ENCODE data around the gene VN1R5. TPM values are rescaled to one million over a fixed set of nuclear protein-coding genes. Genes with fewer than 3 reads are reported as not detected.

VN1R5 gene
- total and polyA plus RNA-seq, 11 donors: not detected

DNA sequence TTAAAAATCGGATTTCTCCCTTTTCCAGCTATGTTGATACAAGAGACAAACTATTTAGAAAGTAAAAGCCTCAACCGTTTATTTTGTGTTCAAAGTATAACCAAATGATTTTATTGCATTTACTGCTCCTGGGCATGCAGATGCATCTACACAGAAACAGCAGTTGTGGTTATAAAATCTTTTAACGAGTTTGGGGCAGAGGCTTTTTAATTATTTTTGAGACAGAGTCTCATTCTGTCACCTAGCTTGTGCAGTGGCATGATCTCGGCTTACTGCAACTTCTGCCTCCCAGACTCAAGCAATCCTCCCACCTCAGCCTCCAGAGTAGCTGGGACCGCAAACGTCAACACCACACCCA is 42.2 kb downstream of the VN1R5 start:
- TF ChIP-seq POLR2A (IDR thresholded peaks at IDR 0.05): no peak
- TF ChIP-seq, protein P1, sequence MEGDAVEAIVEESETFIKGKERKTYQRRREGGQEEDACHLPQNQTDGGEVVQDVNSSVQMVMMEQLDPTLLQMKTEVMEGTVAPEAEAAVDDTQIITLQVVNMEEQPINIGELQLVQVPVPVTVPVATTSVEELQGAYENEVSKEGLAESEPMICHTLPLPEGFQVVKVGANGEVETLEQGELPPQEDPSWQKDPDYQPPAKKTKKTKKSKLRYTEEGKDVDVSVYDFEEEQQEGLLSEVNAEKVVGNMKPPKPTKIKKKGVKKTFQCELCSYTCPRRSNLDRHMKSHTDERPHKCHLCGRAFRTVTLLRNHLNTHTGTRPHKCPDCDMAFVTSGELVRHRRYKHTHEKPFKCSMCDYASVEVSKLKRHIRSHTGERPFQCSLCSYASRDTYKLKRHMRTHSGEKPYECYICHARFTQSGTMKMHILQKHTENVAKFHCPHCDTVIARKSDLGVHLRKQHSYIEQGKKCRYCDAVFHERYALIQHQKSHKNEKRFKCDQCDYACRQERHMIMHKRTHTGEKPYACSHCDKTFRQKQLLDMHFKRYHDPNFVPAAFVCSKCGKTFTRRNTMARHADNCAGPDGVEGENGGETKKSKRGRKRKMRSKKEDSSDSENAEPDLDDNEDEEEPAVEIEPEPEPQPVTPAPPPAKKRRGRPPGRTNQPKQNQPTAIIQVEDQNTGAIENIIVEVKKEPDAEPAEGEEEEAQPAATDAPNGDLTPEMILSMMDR (IDR thresholded peaks at IDR 0.05): no peak
- WGBS, 4 donors: 84 to 91% (median 86%) methylated on average over 6 of the region's 6 CpGs
- intact Hi-C loops (cut with DNase I): no loop called here
- H3K27ac ChIP-seq: no peak overlapping the region
- no peaks in the 10 kb centered on the region for H3K27me3 ChIP-seq
- DNase-seq (no peak), ATAC-seq (no peak)
- no peaks in the 10 kb centered on the region for H3K9me3 ChIP-seq
- no peaks in the 10 kb centered on the region for H3K4me1 ChIP-seq
- peaks cover 0 to 37% (median 33%) of the 10 kb centered on the region in 9 donors for H3K36me3 ChIP-seq
- H3K4me3 ChIP-seq: no peak overlapping the region

DNA sequence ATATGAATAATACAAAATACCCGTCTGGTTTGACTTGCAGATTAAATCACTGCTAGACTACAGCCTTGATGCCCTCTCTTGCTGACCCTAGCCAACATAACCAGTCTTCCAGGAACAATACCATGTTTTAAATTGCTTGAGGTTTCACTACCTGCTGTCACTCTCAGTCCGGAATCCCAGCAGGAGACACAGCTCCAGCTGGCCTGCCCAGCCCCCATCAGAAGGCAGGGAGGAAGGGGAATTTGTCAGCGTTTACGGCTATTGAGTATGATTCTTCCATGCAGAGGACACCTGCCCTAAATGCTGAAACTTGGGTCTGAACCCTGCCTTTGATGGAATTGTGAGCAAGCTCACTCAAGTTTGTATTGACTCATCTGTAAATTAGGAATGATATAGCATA is 42.8 kb downstream of the VN1R5 start:
- WGBS, 4 donors: 80 to 83% (median 81%) methylated on average over 4 of the region's 4 CpGs
- no peak for ATAC-seq
- Histone ChIP-seq H3K9me3 (no peaks in the 10 kb centered on the region), H3K36me3 (peaks cover 0 to 43% (median 38%) of the 10 kb centered on the region in 9 donors), H3K4me3 (no peak overlapping the region), H3K27ac (no peak overlapping the region), H3K4me1 (no peaks in the 10 kb centered on the region), H3K27me3 (no peaks in the 10 kb centered on the region)
- DNase-seq: no peak
- intact Hi-C loops (cut with DNase I): no loop called here
- TF ChIP-seq, protein P1 (IDR thresholded peaks at IDR 0.05): no peak
- no peak for TF ChIP-seq POLR2A (IDR thresholded peaks at IDR 0.05)

DNA sequence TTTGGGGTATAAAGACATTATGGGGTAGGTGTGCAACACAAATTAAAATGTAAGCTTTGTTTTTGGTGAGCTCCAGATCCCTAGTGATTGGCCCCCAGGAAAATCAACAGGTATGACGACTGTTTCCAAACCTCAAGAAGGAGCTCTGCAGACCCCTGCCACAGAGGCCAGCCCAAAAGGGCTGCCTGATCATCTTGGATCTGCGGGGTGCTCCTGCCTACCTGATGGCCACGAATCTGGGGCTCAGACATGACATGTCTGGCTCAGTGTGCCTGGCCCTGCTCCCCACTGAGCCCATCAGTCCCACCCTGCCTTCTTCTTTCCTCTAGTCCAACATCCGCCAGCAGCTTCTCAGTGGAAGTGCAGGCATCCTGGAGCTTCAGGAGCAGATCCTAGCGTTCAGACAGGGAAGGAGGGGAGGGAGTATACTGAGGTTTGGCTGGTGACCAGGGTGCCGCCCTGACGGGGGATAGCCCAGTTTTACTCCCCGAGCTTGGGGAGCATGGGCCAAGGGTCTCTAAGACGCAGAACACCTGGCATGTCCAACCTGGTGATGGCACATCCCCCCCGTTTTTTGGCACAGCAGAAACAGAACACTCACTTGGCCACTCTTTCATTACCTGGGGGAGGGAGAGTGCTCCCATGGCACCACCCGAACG is 44.0 kb downstream of the VN1R5 start:
- no peak for ATAC-seq
- TF ChIP-seq, protein P1 (IDR thresholded peaks at IDR 0.05): no peak
- TF ChIP-seq POLR2A (IDR thresholded peaks at IDR 0.05): no peak
- Histone ChIP-seq H3K27me3 (no peaks in the 10 kb centered on the region), H3K9me3 (no peaks in the 10 kb centered on the region), H3K27ac (no peak overlapping the region), H3K4me1 (no peaks in the 10 kb centered on the region), H3K36me3 (peaks cover 0 to 53% (median 44%) of the 10 kb centered on the region in 9 donors), H3K4me3 (no peak overlapping the region)
- DNase-seq: no peak
- 85 to 92% (median 90%) methylated on average over 11 to 12 of the region's 12 CpGs for WGBS, 4 donors
- intact Hi-C loops (cut with DNase I): no loop called here

DNA sequence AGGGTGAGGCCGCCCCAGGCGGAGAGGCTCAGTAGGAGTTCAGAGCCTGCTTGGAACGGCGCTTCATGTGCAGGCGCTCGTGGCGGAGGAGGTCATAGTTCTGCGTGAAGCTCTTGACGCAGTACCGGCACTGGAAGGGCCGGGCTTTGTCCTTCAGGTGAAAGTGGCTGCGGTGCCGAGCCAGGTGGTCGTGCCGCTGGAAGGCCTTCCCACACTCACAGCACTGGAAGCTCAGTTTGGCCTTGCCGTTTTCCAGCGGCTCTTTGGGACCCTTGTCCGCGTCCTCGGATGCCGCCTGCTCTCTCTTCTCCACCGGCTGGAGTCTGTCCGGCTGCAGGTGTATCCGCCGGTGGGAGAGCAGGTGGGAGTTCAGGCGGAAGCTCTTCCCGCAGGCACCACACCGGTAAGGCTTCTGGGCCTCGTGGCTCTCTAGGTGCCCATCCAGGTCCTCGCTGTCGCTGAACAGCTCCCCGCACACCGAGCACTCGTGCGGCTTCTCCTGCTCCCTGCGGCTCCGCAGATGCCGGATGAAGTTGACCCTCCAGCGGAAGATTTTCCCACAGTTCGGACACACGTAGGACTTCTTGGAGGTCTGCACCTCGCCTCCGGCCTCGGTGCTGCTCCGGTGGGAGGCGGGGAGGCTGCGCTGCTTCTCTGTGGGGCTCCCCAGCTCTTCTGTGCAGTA is 44.8 kb downstream of the VN1R5 start:
- peaks cover 0 to 60% (median 52%) of the 10 kb centered on the region in 9 donors for H3K36me3 ChIP-seq
- 97 to 98% (median 97%) methylated on average over 30 to 47 of the region's 47 CpGs for WGBS, 4 donors
- DNase-seq (no peak), ATAC-seq (peak in 1 of 4 donors; percentile 31)
- no peaks in the 10 kb centered on the region for H3K27me3 ChIP-seq
- TF ChIP-seq, protein P1 (IDR thresholded peaks at IDR 0.05): no peak
- no peak for TF ChIP-seq POLR2A (IDR thresholded peaks at IDR 0.05)
- H3K4me3 ChIP-seq: no peak overlapping the region
- intact Hi-C loops (cut with DNase I): no loop called here
- H3K4me1 ChIP-seq: no peaks in the 10 kb centered on the region
- no peaks in the 10 kb centered on the region for H3K9me3 ChIP-seq
- no peak overlapping the region for H3K27ac ChIP-seq
